Nucleus accumbens (tissue), 56 donors: ENCODE measurements around the gene KRTAP4-3.
"Not testable (repeated sequence)": the region's sequence is repeated elsewhere in the genome, so short reads cannot be mapped to it uniquely, and the experiment has no call there.

Source experiments
- DNase-seq, 56 donors: peaks; one replicate each; lab custom pipeline; 2025; lab: John Stamatoyannopoulos, UW

Gene KRTAP4-3

GRCh38 chr17:41121742-41122141 lies 46.3 kb downstream of the KRTAP4-3 start:
- no peak for DNase-seq

- DNase-seq, result not testable (repeated sequence)
These were observed 48.0 kb downstream of the KRTAP4-3 start for GRCh38 chr17:41119696-41120690.

- no peak for DNase-seq
These were observed 49.3 kb downstream of the KRTAP4-3 start for GRCh38 chr17:41118721-41119120.

GRCh38 chr17:41117846-41118386 lies 50.1 kb downstream of the KRTAP4-3 start, which contains the start of gene KRTAP4-11:
Gene KRTAP4-11 (minus strand): TSS chr17:41118373. CDS start chr17:41118315, 58 bp downstream.
- DNase-seq, result not testable (repeated sequence)
